Posterior cingulate gyrus (tissue), 11 donors: ENCODE results near the gene ATP1B1.
"Not testable (repeated sequence)": the region's sequence is repeated elsewhere in the genome, so short reads cannot be mapped to it uniquely, and the experiment has no call there.

Source experiments
- DNase-seq, 10 donors: peaks; one replicate each; pipeline versions ENCODE4 v3.0.0 to v3.0.0-alpha.2; 2020 to 2021; ENCODE audit warnings: mixed read lengths in 3 of 10
- intact Hi-C: fragments of 100-400 bp; cut with DNase I; formaldehyde crosslinking; loops from one replicate; pipeline ENCODE4 v1.15.1; 2023

ATP1B1 gene

GRCh38 chr1:169175461-169175860 lies 69.0 kb downstream of the ATP1B1 start:
- intact Hi-C loops = no loop called here
- DNase-seq = no peak

GRCh38 chr1:169179431-169179830 lies 72.9 kb downstream of the ATP1B1 start:
- intact Hi-C loops, DNase-seq: not testable (repeated sequence)

- no peak for DNase-seq
- intact Hi-C loops = no loop called here
Measured at GRCh38 chr1:169180174-169180573, 73.7 kb downstream of the ATP1B1 start.
